Muscle layer of duodenum (tissue), 2 donors: ENCODE measurements around the gene MBD3L5.
"Not testable (repeated sequence)": the region's sequence is repeated elsewhere in the genome, so short reads cannot be mapped to it uniquely, and the experiment has no call there.

Source experiments
- H3K27ac ChIP-seq: one replicate; pipeline ENCODE4 v1.7.0; 2013; ENCODE audit warnings: mild to moderate bottlenecking, low read length
- H3K27me3 ChIP-seq: one replicate; pipeline ENCODE4 v1.7.0; 2013; ENCODE audit warnings: low read depth, mild to moderate bottlenecking, control low read depth, low read length
- H3K36me3 ChIP-seq, 2 donors: one replicate each; pipeline ENCODE4 v1.7.0; 2013; ENCODE audit warnings: low read length in 2 of 2, control low read depth in 1 of 2, mild to moderate bottlenecking in 1 of 2; ENCODE audit not compliant: insufficient read depth in 2 of 2, control insufficient read depth in 1 of 2
- H3K4me1 ChIP-seq, 2 donors: one replicate each; pipeline ENCODE4 v1.7.0; 2013; ENCODE audit warnings: low read length in 2 of 2, mild to moderate bottlenecking in 2 of 2, control low read depth in 1 of 2, moderate library complexity in 1 of 2; ENCODE audit not compliant: insufficient read depth in 2 of 2, control insufficient read depth in 1 of 2
- H3K4me3 ChIP-seq, 2 donors: one replicate each; pipeline ENCODE4 v1.7.0; 2013; ENCODE audit warnings: low read length in 2 of 2, low read depth in 1 of 2, mild to moderate bottlenecking in 1 of 2
- H3K9me3 ChIP-seq, 2 donors: one replicate each; pipeline ENCODE4 v1.7.0; 2013; ENCODE audit warnings: low read length in 2 of 2, control low read depth in 1 of 2, mild to moderate bottlenecking in 1 of 2; ENCODE audit not compliant: control insufficient read depth in 1 of 2
- donor health status: healthy.

MBD3L5 gene

GRCh38 chr19:7052896-7053295, 22.5 kb downstream of the MBD3L5 start:
- not testable (repeated sequence) for H3K36me3 ChIP-seq, H3K27ac ChIP-seq, H3K4me3 ChIP-seq, H3K27me3 ChIP-seq, H3K9me3 ChIP-seq, H3K4me1 ChIP-seq

DNA sequence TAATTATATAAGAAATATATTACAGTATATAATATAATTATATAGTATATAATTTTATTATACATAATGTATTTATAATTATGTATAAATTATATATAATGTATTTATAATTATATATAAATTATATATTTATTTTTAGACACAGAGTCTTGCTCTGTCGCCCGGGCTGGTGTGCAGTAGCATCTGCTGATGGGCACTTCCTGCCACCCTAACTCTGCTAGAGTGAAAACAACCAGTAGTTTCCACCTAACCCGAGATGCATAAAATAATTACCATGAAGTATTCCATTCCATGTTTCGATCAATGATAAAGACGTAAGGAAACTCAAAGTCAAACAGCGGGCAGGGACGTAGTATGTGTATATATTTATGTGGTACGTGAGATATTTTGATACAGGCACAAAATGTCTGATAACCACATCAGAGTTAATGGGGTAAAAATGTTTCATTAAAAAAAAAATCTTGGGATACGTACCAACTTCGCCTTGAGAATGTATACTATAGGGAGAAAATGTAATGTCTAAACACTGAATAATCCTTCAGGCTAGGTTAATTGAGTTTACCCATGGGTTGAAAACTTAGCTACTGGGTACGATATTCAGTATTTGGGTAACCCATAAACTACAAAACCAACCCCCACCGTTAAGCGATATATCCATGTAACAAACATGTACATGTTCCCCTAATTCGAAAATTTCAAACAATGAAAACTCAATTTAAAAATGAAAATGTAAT, 24.4 kb downstream of the MBD3L5 start:
- H3K27ac ChIP-seq, H3K27me3 ChIP-seq, H3K4me3 ChIP-seq, H3K36me3 ChIP-seq, H3K9me3 ChIP-seq, H3K4me1 ChIP-seq: not testable (repeated sequence)

DNA sequence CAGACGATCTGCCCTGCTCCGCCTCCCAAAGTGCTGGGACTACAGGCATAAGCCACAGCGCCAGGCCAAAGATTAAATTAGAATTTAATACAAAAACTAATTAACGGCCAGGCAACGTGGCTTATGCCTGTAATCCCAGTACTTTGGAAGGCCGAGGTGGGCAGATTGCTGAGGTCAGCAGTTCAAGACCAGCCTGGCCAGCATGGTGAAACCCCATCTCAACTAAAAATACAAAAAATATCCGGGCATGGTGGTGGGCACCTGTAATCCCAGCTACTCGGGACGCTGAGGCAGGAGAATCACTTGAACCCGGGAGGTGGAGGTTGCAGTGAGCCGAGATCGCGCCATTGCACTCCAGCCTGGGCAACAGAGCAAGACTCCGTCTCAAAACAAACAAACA, 25.3 kb downstream of the MBD3L5 start:
- H3K4me3 ChIP-seq, H3K4me1 ChIP-seq, H3K27me3 ChIP-seq, H3K27ac ChIP-seq, H3K36me3 ChIP-seq, H3K9me3 ChIP-seq: not testable (repeated sequence)

DNA sequence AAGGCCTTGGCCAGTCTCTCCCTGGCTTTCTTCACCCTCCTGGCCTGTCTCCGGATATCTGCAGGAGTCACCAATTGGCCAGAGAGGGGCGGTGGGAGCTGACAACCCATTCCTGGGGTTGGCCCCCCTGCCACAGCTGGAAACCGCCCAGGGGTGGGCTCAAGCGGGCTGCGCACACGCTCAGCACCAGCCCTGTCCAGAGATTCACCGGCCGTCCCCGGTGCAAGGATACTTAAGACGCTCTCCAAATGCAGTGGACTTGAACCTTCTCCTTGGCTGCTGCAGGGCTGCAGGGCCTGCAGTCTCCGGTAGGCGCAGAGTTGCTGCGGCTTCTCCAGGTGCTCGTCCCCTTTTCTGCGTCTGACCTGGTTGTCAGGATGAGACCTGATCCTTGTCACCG, 26.0 kb downstream of the MBD3L5 start:
- H3K4me1 ChIP-seq, H3K9me3 ChIP-seq, H3K27ac ChIP-seq, H3K36me3 ChIP-seq, H3K27me3 ChIP-seq, H3K4me3 ChIP-seq: not testable (repeated sequence)

- H3K27ac ChIP-seq, H3K9me3 ChIP-seq, H3K36me3 ChIP-seq, H3K4me1 ChIP-seq, H3K4me3 ChIP-seq, H3K27me3 ChIP-seq: not testable (repeated sequence)
These were observed 28.2 kb downstream of the MBD3L5 start, which contains the start of gene MBD3L3 for GRCh38 chr19:7058576-7058975. Gene MBD3L3 (minus strand): TSS chr19:7058676. CDS start chr19:7058605, 71 bp downstream.

DNA sequence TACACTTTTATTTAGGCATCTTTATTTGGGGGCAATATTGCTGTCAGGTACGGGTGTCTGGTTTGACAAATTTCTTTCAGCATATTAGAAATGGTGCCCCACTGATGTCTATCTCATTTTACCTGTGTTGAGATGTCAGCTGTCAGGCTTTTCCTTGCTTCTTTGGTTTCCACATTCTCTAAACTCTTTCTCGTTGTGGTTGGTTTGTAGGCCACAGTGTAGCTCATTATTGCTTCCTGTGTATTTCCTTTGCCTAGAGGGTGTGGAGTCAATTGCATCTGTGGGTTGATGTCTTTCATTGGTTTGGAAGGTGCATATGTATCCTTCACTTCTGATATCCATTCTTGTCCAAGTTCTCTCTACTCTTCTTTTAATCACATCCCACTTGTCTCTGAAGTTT, 29.6 kb downstream of the MBD3L5 start:
- not testable (repeated sequence) for H3K4me3 ChIP-seq, H3K9me3 ChIP-seq, H3K27ac ChIP-seq, H3K4me1 ChIP-seq, H3K36me3 ChIP-seq, H3K27me3 ChIP-seq

GRCh38 chr19:7063339-7063738, 33.0 kb downstream of the MBD3L5 start:
- Histone ChIP-seq H3K9me3 (no peaks in the 10 kb centered on the region), H3K4me3 (no peak overlapping the region), H3K27me3 (no peaks in the 10 kb centered on the region), H3K4me1 (no peaks in the 10 kb centered on the region), H3K36me3 (no peaks in the 10 kb centered on the region), H3K27ac (no peak overlapping the region)

- Histone ChIP-seq H3K4me3 (no peak overlapping the region), H3K9me3 (no peaks in the 10 kb centered on the region), H3K27ac (no peak overlapping the region), H3K4me1 (no peaks in the 10 kb centered on the region), H3K36me3 (no peaks in the 10 kb centered on the region), H3K27me3 (no peaks in the 10 kb centered on the region)
These were observed 33.5 kb downstream of the MBD3L5 start for GRCh38 chr19:7063764-7064418.

DNA sequence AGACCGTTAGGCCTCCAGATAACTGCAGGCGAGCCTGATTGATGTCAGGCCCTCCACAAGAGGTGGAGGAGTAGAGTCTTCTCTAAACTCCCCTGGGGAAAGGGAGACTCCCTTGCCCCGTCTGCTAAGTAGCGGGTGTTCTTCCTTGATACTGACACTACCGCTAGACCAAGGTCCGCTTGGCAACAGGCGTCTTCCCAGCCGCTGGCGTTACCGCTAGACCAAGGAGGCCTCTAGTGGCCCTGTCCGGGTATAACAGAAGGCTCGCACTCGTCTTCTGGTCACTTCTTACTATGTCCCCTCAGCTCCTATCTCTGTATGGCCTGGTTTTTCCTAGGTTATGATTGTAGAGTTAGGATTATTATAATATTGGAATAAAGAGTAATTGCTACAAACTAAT, 36.7 kb downstream of the MBD3L5 start:
- not testable (repeated sequence) for H3K36me3 ChIP-seq, H3K27me3 ChIP-seq, H3K27ac ChIP-seq

DNA sequence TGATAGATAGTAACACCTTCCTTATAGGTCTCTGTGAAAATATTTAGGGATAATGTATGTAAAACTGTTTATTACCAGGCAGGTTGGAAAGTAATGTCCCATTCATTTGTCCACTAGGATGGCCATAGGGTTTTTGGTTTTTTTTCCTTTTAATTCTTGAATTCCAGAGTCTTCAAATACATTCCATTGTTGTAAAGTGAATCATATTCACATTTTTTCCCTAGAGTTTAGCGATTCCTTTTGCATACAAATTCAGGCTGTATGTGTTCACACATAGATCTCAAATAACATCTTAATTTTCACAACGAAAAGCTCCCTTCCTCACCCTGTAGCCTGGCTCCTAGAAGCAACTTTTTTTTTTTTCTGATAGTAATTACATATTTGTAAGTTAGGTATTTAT, 37.3 kb downstream of the MBD3L5 start:
- Histone ChIP-seq H3K36me3 (peaks cover 5 to 8% of the 10 kb centered on the region in 2 donors), H3K9me3 (peaks cover 0 to under 1% of the 10 kb centered on the region in 2 donors), H3K27me3 (no peaks in the 10 kb centered on the region), H3K4me3 (no peak overlapping the region), H3K4me1 (peaks cover 6 to 10% of the 10 kb centered on the region in 2 donors), H3K27ac (no peak overlapping the region)

More for the DNA sequence above, 36.7 kb downstream of the MBD3L5 start:
- not testable (repeated sequence) for H3K9me3 ChIP-seq, H3K4me3 ChIP-seq
- H3K4me1 ChIP-seq, result peaks cover 6 to 10% of the 10 kb centered on the region in 2 donors

- peak overlapping the region; percentile 26 to 97 for H3K4me3 ChIP-seq
- H3K27ac ChIP-seq, result no peak overlapping the region
- H3K4me1 ChIP-seq, result peaks cover 6 to 10% of the 10 kb centered on the region in 2 donors
- H3K36me3 ChIP-seq, result peaks cover 14% of the 10 kb centered on the region in 2 donors
- H3K9me3 ChIP-seq, result peaks cover 0 to 2% of the 10 kb centered on the region in 2 donors
- H3K27me3 ChIP-seq, result no peaks in the 10 kb centered on the region
These were observed 38.2 kb downstream of the MBD3L5 start for GRCh38 chr19:7068599-7068998.
